GM21528 (cell line): ENCODE results near the gene PRSS56.
A peak's percentile ranks its signal among the peaks of the same experiment; 100 is the strongest.

ENCODE experiments used
- ATAC-seq: cut with Tn5 transposase; IDR thresholded peaks from one replicate; pipeline ENCODE4 v1.9.1; 2021; ENCODE audit warnings: mild to moderate bottlenecking, moderate library complexity; ENCODE audit not compliant: unreplicated experiment, low FRiP score

Gene PRSS56

DNA sequence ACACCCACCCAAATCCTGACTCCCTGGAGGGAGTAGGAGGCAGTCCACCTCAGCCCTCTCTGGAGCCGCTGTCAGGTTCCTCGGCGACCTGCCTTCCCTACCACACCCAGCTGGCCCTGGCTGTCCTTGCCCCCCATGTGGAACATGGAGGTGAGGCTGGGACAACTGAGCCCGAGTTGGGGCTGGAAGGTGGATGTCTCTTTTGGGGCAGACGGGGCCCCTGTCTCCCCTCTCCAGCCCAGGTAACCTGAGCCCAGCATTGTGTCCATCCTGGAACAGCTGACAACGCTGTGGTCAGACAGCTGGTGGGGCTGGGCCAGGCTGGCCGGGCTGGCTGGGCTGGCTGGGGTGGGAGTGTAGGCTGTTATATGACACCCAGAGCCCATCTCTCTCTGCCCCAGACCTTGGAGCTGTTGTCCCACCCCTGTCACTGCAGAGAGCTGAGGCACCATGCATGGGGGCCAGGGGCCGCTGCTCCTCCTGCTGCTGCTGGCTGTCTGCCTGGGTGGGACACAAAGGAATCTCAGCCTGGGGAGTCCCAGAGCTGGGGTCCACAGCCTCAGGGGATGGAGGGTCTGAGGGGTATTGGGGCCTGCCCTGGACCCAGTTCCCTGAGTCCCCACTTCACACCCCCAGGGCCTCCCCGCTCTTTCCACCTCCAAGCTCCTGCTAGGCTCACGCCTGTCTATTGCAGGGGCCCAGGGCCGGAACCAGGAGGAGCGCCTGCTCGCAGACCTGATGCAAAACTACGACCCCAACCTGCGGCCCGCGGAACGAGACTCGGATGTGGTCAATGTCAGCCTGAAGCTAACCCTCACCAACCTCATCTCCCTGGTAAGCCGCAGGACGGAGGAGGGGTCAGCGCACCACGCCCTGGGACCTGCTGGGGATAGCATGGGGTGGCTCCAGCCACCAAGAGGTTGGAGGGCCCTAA is 19.4 kb downstream of the PRSS56 start, which contains the start of gene CHRNG:
Gene CHRNG (plus strand): TSS at position 395 of the 934 bp plus-strand sequence. CDS start 56 bp downstream, at position 451.
- ATAC-seq: no peak

- ATAC-seq: no peak
These were observed 20.4 kb downstream of the PRSS56 start for GRCh38 chr2:232540441-232541041.

DNA sequence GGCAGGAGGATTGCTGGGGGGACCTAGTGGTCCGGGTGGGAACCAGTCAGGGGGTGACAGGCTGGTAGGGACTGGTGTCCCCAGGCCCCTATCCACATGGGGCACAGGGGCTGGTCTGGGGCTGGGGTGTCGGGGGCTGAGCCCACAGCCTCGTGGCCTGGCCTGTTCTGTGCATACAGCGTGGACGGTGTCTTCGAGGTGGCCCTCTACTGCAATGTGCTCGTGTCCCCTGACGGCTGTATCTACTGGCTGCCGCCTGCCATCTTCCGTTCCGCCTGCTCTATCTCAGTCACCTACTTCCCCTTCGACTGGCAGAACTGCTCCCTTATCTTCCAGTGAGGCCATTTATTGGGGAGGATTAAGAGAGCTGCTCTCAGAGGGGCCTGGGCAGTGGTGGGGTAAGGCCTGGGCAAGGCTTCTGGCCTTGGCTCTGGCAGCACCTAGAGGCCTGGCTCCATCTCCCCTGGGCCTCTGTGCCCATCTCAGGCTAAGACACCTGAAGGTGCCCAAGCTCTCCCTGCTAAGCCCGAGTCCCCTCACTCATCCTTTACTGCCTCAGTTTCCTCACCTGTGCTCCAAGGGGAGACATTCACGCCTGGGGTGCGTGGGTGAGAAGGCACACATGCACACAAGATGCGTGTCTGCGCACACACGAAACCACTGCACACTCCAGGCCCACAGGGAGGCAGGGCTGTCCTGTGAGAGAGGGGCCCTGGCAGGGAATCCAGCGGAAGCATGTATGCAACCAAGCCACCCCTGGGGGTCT is 21.2 kb downstream of the PRSS56 start:
- ATAC-seq: no peak

GRCh38 chr2:232541961-232542714 is 21.9 kb downstream of the PRSS56 start:
- no peak for ATAC-seq

DNA sequence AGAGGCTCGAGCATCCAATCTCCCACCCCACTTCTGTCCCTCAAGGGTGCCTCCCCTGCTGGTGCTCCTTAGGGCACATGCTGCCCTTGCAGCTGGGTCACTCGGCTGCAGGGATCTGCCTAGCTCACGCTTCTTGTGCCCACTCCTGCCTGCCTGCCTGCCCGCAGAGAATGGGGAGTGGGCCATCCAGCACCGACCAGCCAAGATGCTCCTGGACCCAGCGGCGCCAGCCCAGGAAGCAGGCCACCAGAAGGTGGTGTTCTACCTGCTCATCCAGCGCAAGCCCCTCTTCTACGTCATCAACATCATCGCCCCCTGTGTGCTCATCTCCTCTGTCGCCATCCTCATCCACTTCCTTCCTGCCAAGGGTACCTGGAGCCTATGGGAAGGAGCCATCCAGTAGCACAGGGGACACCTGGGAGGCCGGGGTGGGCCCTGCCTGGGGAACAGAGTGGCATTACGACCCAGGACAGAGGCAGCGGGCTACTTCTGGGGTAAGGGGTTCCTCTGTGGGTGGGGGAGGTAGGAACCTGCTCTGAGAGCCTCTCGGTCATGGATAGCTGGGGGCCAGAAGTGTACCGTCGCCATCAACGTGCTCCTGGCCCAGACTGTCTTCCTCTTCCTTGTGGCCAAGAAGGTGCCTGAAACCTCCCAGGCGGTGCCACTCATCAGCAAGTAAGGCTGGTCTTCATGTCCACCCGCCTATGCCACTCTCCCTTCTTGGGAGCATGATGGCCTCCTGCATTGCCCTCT is 22.7 kb downstream of the PRSS56 start:
- no peak for ATAC-seq

GRCh38 chr2:232543491-232543890 is 23.3 kb downstream of the PRSS56 start:
- ATAC-seq: no peak

DNA sequence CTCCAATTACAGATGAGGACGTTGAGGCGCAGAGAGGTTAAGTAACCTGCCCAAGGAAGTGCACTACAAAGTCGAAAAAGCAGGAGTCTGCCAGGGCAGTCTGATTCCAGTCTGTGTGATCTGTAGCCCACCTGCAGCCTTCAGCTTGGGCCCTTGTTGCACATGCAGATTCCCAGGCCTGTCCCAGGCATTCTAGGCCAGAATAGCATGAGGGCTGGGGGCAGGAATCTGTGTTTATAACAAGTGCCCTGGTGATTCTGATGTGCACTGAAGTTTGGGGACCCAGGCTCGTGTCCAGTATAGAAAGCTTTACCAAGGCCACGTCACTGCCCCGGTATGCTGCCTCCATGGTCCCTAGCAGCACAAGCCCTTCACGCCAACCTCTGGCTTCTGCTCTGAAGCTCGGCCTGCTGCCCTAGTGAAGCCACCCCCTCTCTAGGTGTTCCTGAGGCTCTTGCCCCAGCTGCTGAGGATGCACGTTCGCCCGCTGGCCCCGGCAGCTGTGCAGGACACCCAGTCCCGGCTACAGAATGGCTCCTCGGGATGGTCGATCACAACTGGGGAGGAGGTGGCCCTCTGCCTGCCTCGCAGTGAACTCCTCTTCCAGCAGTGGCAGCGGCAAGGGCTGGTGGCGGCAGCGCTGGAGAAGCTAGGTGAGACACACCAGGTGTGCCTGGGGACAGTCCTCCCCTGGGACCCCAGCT is 23.9 kb downstream of the PRSS56 start:
- no peak for ATAC-seq

DNA sequence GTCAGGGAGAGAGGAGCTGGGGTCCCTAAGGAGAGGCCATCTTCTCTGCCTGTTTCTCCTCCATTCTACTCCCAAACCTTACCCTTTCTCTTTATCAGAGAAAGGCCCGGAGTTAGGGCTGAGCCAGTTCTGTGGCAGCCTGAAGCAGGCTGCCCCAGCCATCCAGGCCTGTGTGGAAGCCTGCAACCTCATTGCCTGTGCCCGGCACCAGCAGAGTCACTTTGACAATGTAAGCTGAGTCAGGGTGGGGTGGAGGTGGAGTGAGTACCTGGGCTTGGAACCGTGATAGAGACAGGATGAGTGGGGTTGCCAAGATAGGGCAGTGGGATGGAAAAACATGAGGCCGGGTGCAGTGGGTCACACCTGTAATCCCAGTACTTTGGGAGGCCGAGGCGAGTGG is 24.5 kb downstream of the PRSS56 start:
- ATAC-seq: no peak

DNA sequence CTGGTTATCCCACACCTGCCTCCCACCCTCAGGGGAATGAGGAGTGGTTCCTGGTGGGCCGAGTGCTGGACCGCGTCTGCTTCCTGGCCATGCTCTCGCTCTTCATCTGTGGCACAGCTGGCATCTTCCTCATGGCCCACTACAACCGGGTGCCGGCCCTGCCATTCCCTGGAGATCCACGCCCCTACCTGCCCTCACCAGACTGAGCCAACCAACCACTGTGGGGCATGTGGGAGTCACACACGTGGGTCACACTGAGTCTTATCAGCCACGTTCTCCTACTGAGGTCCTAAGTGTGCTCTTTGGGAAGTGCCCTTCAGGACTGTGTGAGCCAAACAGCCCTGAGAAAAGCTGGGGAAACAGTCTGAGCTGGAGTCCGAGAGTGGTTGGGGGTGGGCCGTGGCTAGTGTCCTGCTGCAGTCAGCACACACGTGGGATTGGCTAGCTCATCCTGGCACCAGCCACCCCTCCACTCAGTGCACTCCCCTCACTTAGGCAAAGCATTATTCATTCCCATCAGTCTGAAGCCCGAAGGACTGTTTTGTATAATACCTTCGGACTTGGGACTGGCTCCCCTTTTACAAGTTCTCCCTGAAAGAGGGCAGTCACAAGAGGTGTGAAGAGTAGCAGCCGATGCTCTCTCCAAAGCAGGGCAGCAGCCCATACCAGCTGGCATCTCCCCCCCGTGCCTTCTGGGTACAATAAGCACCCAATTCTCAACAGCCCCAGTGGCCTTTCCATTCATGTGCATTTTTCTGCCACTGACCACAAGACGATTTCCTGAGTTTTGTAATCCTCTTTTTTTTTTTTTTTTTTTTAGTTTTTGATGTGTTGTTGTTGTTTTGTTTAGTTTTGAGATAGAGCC is 25.6 kb downstream of the PRSS56 start:
- no peak for ATAC-seq

GRCh38 chr2:232547991-232548390 is 27.8 kb downstream of the PRSS56 start:
- ATAC-seq: no peak

GRCh38 chr2:232549655-232550353 is 29.6 kb downstream of the PRSS56 start:
- no peak for ATAC-seq

DNA sequence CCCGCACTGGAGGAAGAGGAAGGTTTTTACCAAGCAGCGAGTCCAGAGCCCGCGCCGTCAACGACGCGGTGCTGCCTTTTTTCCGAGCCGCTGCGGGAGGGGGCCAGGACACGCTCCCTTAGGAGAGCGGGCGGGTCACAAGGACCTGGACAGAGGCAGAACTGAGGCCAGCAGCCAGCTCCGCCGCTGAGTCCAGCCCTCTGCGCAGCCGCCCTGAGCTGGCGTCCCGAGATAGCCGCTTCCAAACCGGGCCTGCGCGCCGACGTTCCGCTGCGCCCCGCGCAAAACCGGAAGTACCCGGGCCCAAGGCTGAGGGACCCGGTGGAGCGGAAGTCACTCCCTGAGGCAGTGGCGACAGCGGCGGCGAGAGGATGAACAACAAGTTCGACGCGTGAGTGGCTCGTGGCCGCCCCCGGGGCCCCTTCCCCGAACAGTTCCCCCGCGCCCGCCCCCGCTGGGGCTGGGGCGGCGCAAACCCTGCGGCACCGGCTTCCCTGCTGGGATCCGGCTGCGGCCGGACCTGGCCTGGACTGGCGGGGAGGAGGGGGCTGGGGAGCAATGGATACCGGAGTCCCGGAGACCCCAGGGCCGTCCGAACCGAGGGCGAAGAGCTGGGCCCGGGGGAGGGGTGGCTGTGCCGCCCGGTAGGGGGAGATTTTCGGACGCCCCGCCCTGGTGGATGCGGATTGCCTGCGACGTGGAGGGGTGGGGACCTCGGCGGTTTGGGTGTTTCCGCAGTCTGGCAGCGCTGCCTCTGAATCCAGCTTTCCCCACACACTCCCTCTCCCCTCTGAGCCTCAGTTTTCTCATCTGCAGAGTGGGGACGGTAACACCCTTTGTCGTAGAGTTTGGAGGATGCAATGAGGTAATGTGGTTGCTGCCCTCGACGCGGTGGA is 30.4 kb downstream of the PRSS56 start, which contains the start of the genes EIF4E2 and TIGD1:
Gene EIF4E2 (plus strand): TSS at position 336 of the 896 bp plus-strand sequence. CDS start 36 bp downstream, at position 372.
Gene TIGD1 (minus strand): TSS at position 204 of the 896 bp plus-strand sequence. CDS start 675 bp downstream, outside the sequence.
- peak; percentile 94 for ATAC-seq

- ATAC-seq: no peak
These were observed 31.1 kb downstream of the PRSS56 start for GRCh38 chr2:232551250-232551638.

DNA sequence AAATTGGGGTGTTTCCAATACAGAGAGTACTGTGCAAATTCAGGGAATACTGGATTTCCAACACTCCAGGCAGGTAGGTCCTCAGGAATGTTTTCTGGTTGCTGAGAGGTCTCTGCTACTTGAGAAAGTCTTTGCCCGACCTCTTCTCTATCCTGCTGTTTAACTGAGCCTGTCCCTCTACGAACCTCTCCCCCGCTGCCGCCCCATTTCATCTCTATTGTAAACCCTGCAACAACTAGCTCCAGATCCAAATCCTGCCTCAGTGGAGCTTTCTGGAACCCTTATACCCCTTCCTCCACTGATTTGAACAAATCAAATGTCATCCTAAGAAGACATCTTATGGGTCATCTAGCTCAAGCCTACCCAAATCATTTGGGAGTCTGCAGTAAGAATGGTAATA is 31.6 kb downstream of the PRSS56 start:
- ATAC-seq: no peak

DNA sequence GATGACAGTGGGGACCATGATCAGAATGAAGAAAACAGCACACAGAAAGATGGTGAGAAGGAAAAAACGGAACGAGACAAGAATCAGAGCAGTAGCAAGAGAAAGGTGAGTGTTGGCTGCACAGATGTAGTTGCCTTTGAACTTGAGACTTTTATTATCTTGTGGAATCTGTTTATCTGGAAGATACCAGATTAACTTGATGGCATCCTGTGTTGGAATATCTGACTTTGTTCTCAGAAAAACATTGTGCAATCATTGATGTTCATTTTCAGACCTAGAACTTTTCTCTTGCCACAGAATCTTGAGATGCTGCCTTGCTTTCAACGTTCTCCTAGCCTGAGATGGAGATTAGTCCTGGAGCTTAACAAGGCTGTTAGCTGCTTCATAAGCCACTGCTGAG is 36.2 kb downstream of the PRSS56 start:
- ATAC-seq: no peak

- no peak for ATAC-seq
These were observed 42.4 kb downstream of the PRSS56 start for GRCh38 chr2:232562515-232563151.
